ENCODE results near the gene ITGAL. TPM values are rescaled to one million over a fixed set of nuclear protein-coding genes. Genes with fewer than 3 reads are reported as not detected.

The ITGAL gene
- polyA plus RNA-seq, 1 donor (not counting 4 experiments of a cell fraction or from before 2014, with no cell fraction given): not detected

- dilution Hi-C loops (cut with MboI; ENCODE audit: extremely low pct_ligation_motif_present, low sequenced_read_pairs): no loop called here
- Histone ChIP-seq H3K9ac (ENCODE audit: control insufficient read depth, extremely low read depth, insufficient read depth, low read length) (no peak overlapping the region), H3K27ac (ENCODE audit: control insufficient read depth, insufficient read depth, low read length) (no peak overlapping the region), H3K9me3 (ENCODE audit: control insufficient read depth, low read depth, low read length) (no peaks in the 10 kb centered on the region), H3K4me3 (ENCODE audit: control insufficient read depth in 2 of 3, extremely low read depth in 1 of 3, insufficient read depth in 2 of 3, low read depth in 1 of 3, low read length in 3 of 3) (no peak overlapping the region), H3K36me3 (ENCODE audit: control insufficient read depth in 2 of 2, extremely low read depth in 1 of 2, insufficient read depth in 2 of 2, low read length in 2 of 2) (no peaks in the 10 kb centered on the region), H4K20me1 (ENCODE audit: control insufficient read depth, extremely low read depth, insufficient read depth, low read length) (no peaks in the 10 kb centered on the region), H3K4me2 (ENCODE audit: control insufficient read depth, extremely low read depth, insufficient read depth, low read depth, low read length) (no peak overlapping the region), H2AFZ (ENCODE audit: control insufficient read depth, low read length) (no peak overlapping the region), H3K79me2 (ENCODE audit: control insufficient read depth, insufficient read depth, low read length) (no peaks in the 10 kb centered on the region), H3K27me3 (ENCODE audit: control insufficient read depth, extremely low read depth, insufficient read depth, low read length) (peaks cover 4% of the 10 kb centered on the region), H3K4me1 (ENCODE audit: control insufficient read depth, extremely low read depth, insufficient read depth, low read length) (no peaks in the 10 kb centered on the region), H3K9me1 (ENCODE audit: control insufficient read depth, extremely low read depth, insufficient read depth, low read length) (no peaks in the 10 kb centered on the region)
- no peak for TF ChIP-seq CTCF (optimal IDR thresholded peaks at IDR 0.05 in 1 of 3, IDR thresholded peaks at IDR 0.05 in 1 of 3, conservative IDR thresholded peaks at IDR 0.05 in 1 of 3; ENCODE audit: extremely low read depth in 1 of 3, insufficient read depth in 2 of 3, low read length in 3 of 3)
- TF ChIP-seq EZH2 (IDR thresholded peaks at IDR 0.05; ENCODE audit: low read length): no peak
- DNase-seq (ENCODE audit: low read depth, low spot score) (no peak), FAIRE-seq (no peak)
These were observed 42.7 kb downstream of the ITGAL start for GRCh38 chr16:30515275-30515674.

- H3K4me2 ChIP-seq (ENCODE audit: control insufficient read depth, extremely low read depth, insufficient read depth, low read depth, low read length): no peak overlapping the region
- H3K36me3 ChIP-seq (ENCODE audit: control insufficient read depth in 2 of 2, extremely low read depth in 1 of 2, insufficient read depth in 2 of 2, low read length in 2 of 2): no peaks in the 10 kb centered on the region
- H2AFZ ChIP-seq (ENCODE audit: control insufficient read depth, low read length): no peak overlapping the region
- no peak for DNase-seq (ENCODE audit: low read depth, low spot score)
- TF ChIP-seq CTCF (optimal IDR thresholded peaks at IDR 0.05 in 1 of 3, IDR thresholded peaks at IDR 0.05 in 1 of 3, conservative IDR thresholded peaks at IDR 0.05 in 1 of 3; ENCODE audit: extremely low read depth in 1 of 3, insufficient read depth in 2 of 3, low read length in 3 of 3) (no peak), EZH2 (IDR thresholded peaks at IDR 0.05; ENCODE audit: low read length) (no peak)
- H3K27me3 ChIP-seq (ENCODE audit: control insufficient read depth, extremely low read depth, insufficient read depth, low read length): peaks cover under 1% of the 10 kb centered on the region
- H3K79me2 ChIP-seq (ENCODE audit: control insufficient read depth, insufficient read depth, low read length): no peaks in the 10 kb centered on the region
- H3K4me1 ChIP-seq (ENCODE audit: control insufficient read depth, extremely low read depth, insufficient read depth, low read length): no peaks in the 10 kb centered on the region
- FAIRE-seq: no peak
- no peaks in the 10 kb centered on the region for H4K20me1 ChIP-seq (ENCODE audit: control insufficient read depth, extremely low read depth, insufficient read depth, low read length)
- H3K9ac ChIP-seq (ENCODE audit: control insufficient read depth, extremely low read depth, insufficient read depth, low read length): no peak overlapping the region
- H3K4me3 ChIP-seq (ENCODE audit: control insufficient read depth in 2 of 3, extremely low read depth in 1 of 3, insufficient read depth in 2 of 3, low read depth in 1 of 3, low read length in 3 of 3): no peak overlapping the region
- dilution Hi-C loops (cut with MboI; ENCODE audit: extremely low pct_ligation_motif_present, low sequenced_read_pairs): no loop called here
- no peaks in the 10 kb centered on the region for H3K9me1 ChIP-seq (ENCODE audit: control insufficient read depth, extremely low read depth, insufficient read depth, low read length)
- H3K27ac ChIP-seq (ENCODE audit: control insufficient read depth, insufficient read depth, low read length): no peak overlapping the region
- H3K9me3 ChIP-seq (ENCODE audit: control insufficient read depth, low read depth, low read length): no peaks in the 10 kb centered on the region
These were observed 46.0 kb downstream of the ITGAL start for GRCh38 chr16:30518552-30518951.

Data from keratinocyte (primary cell).